ENCODE data around the gene IL10RB. TPM values are rescaled to one million over a fixed set of nuclear protein-coding genes. Genes with fewer than 3 reads are reported as not detected.

The IL10RB gene
- total RNA-seq, 2 experiments from 2014 or later = 30.9 to 34.9 TPM

- Mint-ChIP-seq H3K36me3 (peaks cover 62% of the 10 kb centered on the region), H3K27ac (no peak overlapping the region), H3K27me3 (no peaks in the 10 kb centered on the region), H3K4me1 (no peaks in the 10 kb centered on the region), H3K4me3 (no peak overlapping the region), H3K9me3 (ENCODE audit: low read depth) (no peaks in the 10 kb centered on the region)
- DNase-seq (no peak), ATAC-seq (no peak)
- CTCF ChIA-PET = interaction anchor here (1.9 kb wide), 1 partner anchor 80 kb away, joined by 5 read pairs; no protein-coding TSS in a partner anchor
Observed at GRCh38 chr21:33281096-33281652, 15.0 kb downstream of the IL10RB start.

- no peak overlapping the region for H3K27ac Mint-ChIP-seq
- H3K27me3 Mint-ChIP-seq = no peaks in the 10 kb centered on the region
- DNase-seq (no peak), ATAC-seq (no peak)
- CTCF ChIA-PET = no interaction called here
- no peaks in the 10 kb centered on the region for H3K9me3 Mint-ChIP-seq (ENCODE audit: low read depth)
- peaks cover 46% of the 10 kb centered on the region for H3K36me3 Mint-ChIP-seq
- H3K4me3 Mint-ChIP-seq = no peak overlapping the region
- H3K4me1 Mint-ChIP-seq = no peaks in the 10 kb centered on the region
Observed at GRCh38 chr21:33283203-33283602, 17.0 kb downstream of the IL10RB start.

GRCh38 chr21:33286076-33286475 is 19.9 kb downstream of the IL10RB start:
- no peak for DNase-seq
- no peak overlapping the region for H3K4me3 Mint-ChIP-seq
- H3K36me3 Mint-ChIP-seq = peaks cover 30% of the 10 kb centered on the region
- CTCF ChIA-PET = no interaction called here
- ATAC-seq = no peak
- no peaks in the 10 kb centered on the region for H3K27me3 Mint-ChIP-seq
- H3K4me1 Mint-ChIP-seq = no peaks in the 10 kb centered on the region
- no peak overlapping the region for H3K27ac Mint-ChIP-seq
- no peaks in the 10 kb centered on the region for H3K9me3 Mint-ChIP-seq (ENCODE audit: low read depth)

- H3K27ac Mint-ChIP-seq = no peak overlapping the region
- no peaks in the 10 kb centered on the region for H3K4me1 Mint-ChIP-seq
- CTCF ChIA-PET = interaction anchor here (0.6 to 1.5 kb wide), 2 partner anchors 13 to 102 kb away, joined by 3 read pairs; no protein-coding TSS in a partner anchor
- H3K9me3 Mint-ChIP-seq (ENCODE audit: low read depth) = no peaks in the 10 kb centered on the region
- peaks cover 34% of the 10 kb centered on the region for H3K36me3 Mint-ChIP-seq
- no peak for ATAC-seq
- no peaks in the 10 kb centered on the region for H3K27me3 Mint-ChIP-seq
- no peak for DNase-seq
- H3K4me3 Mint-ChIP-seq = no peak overlapping the region
Observed at GRCh38 chr21:33286600-33287456, 20.7 kb downstream of the IL10RB start.

GRCh38 chr21:33289199-33289819 is 23.1 kb downstream of the IL10RB start:
- no peak overlapping the region for H3K27ac Mint-ChIP-seq
- H3K9me3 Mint-ChIP-seq (ENCODE audit: low read depth) = no peaks in the 10 kb centered on the region
- no peaks in the 10 kb centered on the region for H3K4me1 Mint-ChIP-seq
- ATAC-seq (no peak), DNase-seq (no peak)
- no peaks in the 10 kb centered on the region for H3K27me3 Mint-ChIP-seq
- peaks cover 28% of the 10 kb centered on the region for H3K36me3 Mint-ChIP-seq
- CTCF ChIA-PET = no interaction called here
- H3K4me3 Mint-ChIP-seq = no peak overlapping the region

- H3K27me3 Mint-ChIP-seq = no peaks in the 10 kb centered on the region
- no peak overlapping the region for H3K27ac Mint-ChIP-seq
- no peaks in the 10 kb centered on the region for H3K9me3 Mint-ChIP-seq (ENCODE audit: low read depth)
- H3K4me1 Mint-ChIP-seq = no peaks in the 10 kb centered on the region
- ATAC-seq (no peak), DNase-seq (no peak)
- peaks cover 22% of the 10 kb centered on the region for H3K36me3 Mint-ChIP-seq
- CTCF ChIA-PET = no interaction called here
- H3K4me3 Mint-ChIP-seq = no peak overlapping the region
Observed at GRCh38 chr21:33290441-33290840, 24.3 kb downstream of the IL10RB start.

- H3K36me3 Mint-ChIP-seq = peaks cover 24% of the 10 kb centered on the region
- no peak overlapping the region for H3K27ac Mint-ChIP-seq
- H3K4me3 Mint-ChIP-seq = no peak overlapping the region
- H3K4me1 Mint-ChIP-seq = no peaks in the 10 kb centered on the region
- DNase-seq = no peak
- ATAC-seq = no peak
- H3K9me3 Mint-ChIP-seq (ENCODE audit: low read depth) = no peaks in the 10 kb centered on the region
- CTCF ChIA-PET = interaction anchor here (1.1 kb wide), 1 partner anchor 376 kb away, joined by 3 read pairs; no protein-coding TSS in a partner anchor
- no peaks in the 10 kb centered on the region for H3K27me3 Mint-ChIP-seq
Observed at GRCh38 chr21:33291686-33292085, 25.5 kb downstream of the IL10RB start.

- H3K36me3 Mint-ChIP-seq = peaks cover 26% of the 10 kb centered on the region
- DNase-seq (no peak), ATAC-seq (no peak)
- H3K4me1 Mint-ChIP-seq = no peaks in the 10 kb centered on the region
- H3K27me3 Mint-ChIP-seq = no peaks in the 10 kb centered on the region
- H3K9me3 Mint-ChIP-seq (ENCODE audit: low read depth) = no peaks in the 10 kb centered on the region
- no peak overlapping the region for H3K27ac Mint-ChIP-seq
- CTCF ChIA-PET = interaction anchor here (2.5 kb wide), 1 partner anchor 96 kb away, joined by 5 read pairs; no protein-coding TSS in a partner anchor
- H3K4me3 Mint-ChIP-seq = no peak overlapping the region
Observed at GRCh38 chr21:33292724-33293123, 26.6 kb downstream of the IL10RB start.

- CTCF ChIA-PET = interaction anchor here (1.1 to 2.5 kb wide), 2 partner anchors 96 to 152 kb away, joined by 3 to 5 read pairs; no protein-coding TSS in a partner anchor
- peaks cover 26% of the 10 kb centered on the region for H3K36me3 Mint-ChIP-seq
- ATAC-seq = no peak
- no peak for DNase-seq
- H3K27me3 Mint-ChIP-seq = no peaks in the 10 kb centered on the region
- no peak overlapping the region for H3K27ac Mint-ChIP-seq
- H3K9me3 Mint-ChIP-seq (ENCODE audit: low read depth) = no peaks in the 10 kb centered on the region
- peaks cover 2% of the 10 kb centered on the region for H3K4me1 Mint-ChIP-seq
- H3K4me3 Mint-ChIP-seq = no peak overlapping the region
Observed at GRCh38 chr21:33293136-33293535, 27.0 kb downstream of the IL10RB start.

GRCh38 chr21:33293811-33294216 is 27.6 kb downstream of the IL10RB start:
- DNase-seq (no peak), ATAC-seq (no peak)
- Mint-ChIP-seq H3K9me3 (ENCODE audit: low read depth) (no peaks in the 10 kb centered on the region), H3K4me3 (no peak overlapping the region), H3K27me3 (no peaks in the 10 kb centered on the region), H3K36me3 (peaks cover 24% of the 10 kb centered on the region), H3K4me1 (peaks cover 5% of the 10 kb centered on the region), H3K27ac (no peak overlapping the region)
- CTCF ChIA-PET = interaction anchor here (1.0 to 2.5 kb wide), 3 partner anchors 15 to 151 kb away, joined by 3 to 5 read pairs (median 3); no protein-coding TSS in a partner anchor

- H3K9me3 Mint-ChIP-seq (ENCODE audit: low read depth) = no peaks in the 10 kb centered on the region
- CTCF ChIA-PET = interaction anchor here (0.7 kb wide), 1 partner anchor 12 kb away, joined by 3 read pairs; no protein-coding TSS in a partner anchor
- peaks cover 26% of the 10 kb centered on the region for H3K36me3 Mint-ChIP-seq
- H3K4me3 Mint-ChIP-seq = no peak overlapping the region
- DNase-seq (no peak), ATAC-seq (no peak)
- H3K27me3 Mint-ChIP-seq = no peaks in the 10 kb centered on the region
- no peak overlapping the region for H3K27ac Mint-ChIP-seq
- peaks cover 16% of the 10 kb centered on the region for H3K4me1 Mint-ChIP-seq
Observed at GRCh38 chr21:33296156-33296555, 30.0 kb downstream of the IL10RB start.

GRCh38 chr21:33299181-33299752 is 33.1 kb downstream of the IL10RB start:
- H3K36me3 Mint-ChIP-seq = peaks cover 13% of the 10 kb centered on the region
- no peaks in the 10 kb centered on the region for H3K9me3 Mint-ChIP-seq (ENCODE audit: low read depth)
- CTCF ChIA-PET = interaction anchor here (0.7 to 2.2 kb wide), 5 partner anchors 12 to 146 kb away, joined by 3 to 5 read pairs (median 4); no protein-coding TSS in a partner anchor
- no peaks in the 10 kb centered on the region for H3K27me3 Mint-ChIP-seq
- H3K4me3 Mint-ChIP-seq = no peak overlapping the region
- peaks cover 20% of the 10 kb centered on the region for H3K4me1 Mint-ChIP-seq
- H3K27ac Mint-ChIP-seq = peak overlapping the region; percentile 52
- DNase-seq = no peak
- ATAC-seq = no peak

All from activated CD8-positive, alpha-beta memory T cell treated with anti-CD3 and anti-CD28 coated beads, Interleukin-2, amount 10 ng/mL, durations not matched to agents 7 days and 5 days (primary cell).